Fibroblast of villous mesenchyme (primary cell): ENCODE data around the gene JDP2. TPM values are rescaled to one million over a fixed set of nuclear protein-coding genes. Genes with fewer than 3 reads are reported as not detected.

Experiments
- DNase-seq: peaks from one replicate; pipeline ENCODE4 v3.0.0-alpha.2; 2010; ENCODE audit warnings: low read depth
- H3K4me3 ChIP-seq: 2 replicates; pipeline ENCODE4 v1.5.1; 2011; ENCODE audit warnings: low read depth, mild to moderate bottlenecking, low read length
- total RNA-seq: library from RNA; depleted of rRNA; stranded (reverse); fragments of >200 nt; gene quantifications from 2 replicates; pipeline ENCODE4 v1.2.3, GENCODE V29; 2012
- TF ChIP-seq, protein P1 (sequence below): IDR thresholded peaks from 2 replicates; pipeline ENCODE4 v1.5.1; 2012; ENCODE audit warnings: low read depth, mild to moderate bottlenecking, low read length; ENCODE audit not compliant: insufficient read depth

The JDP2 gene
- total RNA-seq, 1 donor: 51.4 TPM

DNA sequence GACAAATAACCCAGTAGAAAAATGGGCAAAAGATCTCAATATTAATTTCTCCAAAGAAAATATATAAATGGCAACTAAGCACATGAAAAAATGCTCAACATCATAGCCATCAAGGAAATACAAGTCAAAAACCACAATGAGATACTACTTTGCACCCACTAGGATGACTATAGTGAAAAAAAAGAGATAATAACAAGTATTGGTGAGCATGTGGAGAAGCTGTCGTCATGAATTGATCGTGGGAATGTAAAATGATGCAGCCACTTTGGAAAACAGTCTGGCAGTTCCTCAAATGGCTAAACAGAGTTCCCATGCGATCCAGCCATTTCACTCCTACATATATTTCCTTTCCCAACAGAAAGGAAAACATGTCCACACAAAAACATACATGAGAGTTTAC, 18.1 kb downstream of the JDP2 start:
- no peak overlapping the region for H3K4me3 ChIP-seq
- TF ChIP-seq, protein P1, sequence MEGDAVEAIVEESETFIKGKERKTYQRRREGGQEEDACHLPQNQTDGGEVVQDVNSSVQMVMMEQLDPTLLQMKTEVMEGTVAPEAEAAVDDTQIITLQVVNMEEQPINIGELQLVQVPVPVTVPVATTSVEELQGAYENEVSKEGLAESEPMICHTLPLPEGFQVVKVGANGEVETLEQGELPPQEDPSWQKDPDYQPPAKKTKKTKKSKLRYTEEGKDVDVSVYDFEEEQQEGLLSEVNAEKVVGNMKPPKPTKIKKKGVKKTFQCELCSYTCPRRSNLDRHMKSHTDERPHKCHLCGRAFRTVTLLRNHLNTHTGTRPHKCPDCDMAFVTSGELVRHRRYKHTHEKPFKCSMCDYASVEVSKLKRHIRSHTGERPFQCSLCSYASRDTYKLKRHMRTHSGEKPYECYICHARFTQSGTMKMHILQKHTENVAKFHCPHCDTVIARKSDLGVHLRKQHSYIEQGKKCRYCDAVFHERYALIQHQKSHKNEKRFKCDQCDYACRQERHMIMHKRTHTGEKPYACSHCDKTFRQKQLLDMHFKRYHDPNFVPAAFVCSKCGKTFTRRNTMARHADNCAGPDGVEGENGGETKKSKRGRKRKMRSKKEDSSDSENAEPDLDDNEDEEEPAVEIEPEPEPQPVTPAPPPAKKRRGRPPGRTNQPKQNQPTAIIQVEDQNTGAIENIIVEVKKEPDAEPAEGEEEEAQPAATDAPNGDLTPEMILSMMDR: no peak
- no peak for DNase-seq

DNA sequence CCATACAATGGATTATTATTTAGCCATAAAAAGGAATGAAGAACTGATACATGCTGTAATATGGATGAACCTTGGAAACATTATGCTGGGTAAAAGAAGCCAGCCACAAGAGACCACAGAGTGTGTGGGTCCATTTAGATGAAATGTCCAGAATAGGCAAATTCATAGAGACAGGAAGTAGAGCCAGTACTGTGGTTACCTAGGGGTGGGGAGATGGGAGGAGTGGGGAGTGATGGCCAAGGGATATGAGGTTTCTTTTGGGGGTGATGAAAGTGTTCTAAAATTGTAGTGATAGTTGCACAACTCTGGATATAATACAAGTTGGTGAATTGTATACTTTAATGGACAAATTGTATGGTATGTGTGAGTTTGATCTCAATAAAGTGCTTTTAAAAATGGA, 18.6 kb downstream of the JDP2 start:
- DNase-seq: no peak
- TF ChIP-seq, protein P1: no peak
- H3K4me3 ChIP-seq: no peak overlapping the region

DNA sequence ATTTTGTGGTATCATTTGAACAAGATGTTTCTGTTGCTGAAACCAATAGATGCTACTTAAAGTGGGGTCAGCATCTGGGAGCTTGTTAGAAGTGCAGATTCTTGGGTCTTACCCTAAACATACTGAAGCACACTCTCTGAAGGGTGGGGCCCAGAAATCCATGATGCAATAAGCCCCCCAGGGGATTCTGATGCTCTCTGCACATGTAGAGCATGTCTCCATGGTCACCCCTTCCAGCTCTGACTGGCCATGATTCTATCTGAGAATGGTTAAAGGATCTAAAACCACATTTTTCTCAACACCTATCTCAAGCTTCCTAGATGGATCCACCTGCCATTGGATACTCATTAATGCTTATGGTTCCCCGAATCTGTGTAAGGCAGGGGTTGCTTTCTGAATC, 20.4 kb downstream of the JDP2 start:
- TF ChIP-seq, protein P1: no peak
- no peak for DNase-seq
- H3K4me3 ChIP-seq: no peak overlapping the region

DNA sequence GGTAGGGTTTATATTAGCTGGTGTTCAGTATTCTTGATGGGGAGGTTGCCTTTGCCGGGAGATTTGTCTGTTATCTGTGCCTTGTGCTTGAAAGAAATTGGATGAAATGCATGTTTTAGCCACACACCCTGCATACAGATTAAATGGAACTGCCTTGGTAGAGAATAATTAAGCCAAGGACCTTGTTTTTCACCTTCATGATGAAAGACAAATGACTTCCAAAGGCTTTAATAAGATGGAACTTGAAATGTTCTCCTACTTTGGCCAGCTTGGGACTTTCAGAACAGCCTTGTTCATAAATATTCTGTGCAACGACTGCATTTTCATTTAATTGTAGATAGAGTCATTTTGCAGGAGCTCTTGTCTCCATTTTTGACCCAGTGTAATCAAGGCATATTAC, 21.2 kb downstream of the JDP2 start:
- TF ChIP-seq, protein P1: no peak
- DNase-seq: no peak
- H3K4me3 ChIP-seq: no peak overlapping the region

DNA sequence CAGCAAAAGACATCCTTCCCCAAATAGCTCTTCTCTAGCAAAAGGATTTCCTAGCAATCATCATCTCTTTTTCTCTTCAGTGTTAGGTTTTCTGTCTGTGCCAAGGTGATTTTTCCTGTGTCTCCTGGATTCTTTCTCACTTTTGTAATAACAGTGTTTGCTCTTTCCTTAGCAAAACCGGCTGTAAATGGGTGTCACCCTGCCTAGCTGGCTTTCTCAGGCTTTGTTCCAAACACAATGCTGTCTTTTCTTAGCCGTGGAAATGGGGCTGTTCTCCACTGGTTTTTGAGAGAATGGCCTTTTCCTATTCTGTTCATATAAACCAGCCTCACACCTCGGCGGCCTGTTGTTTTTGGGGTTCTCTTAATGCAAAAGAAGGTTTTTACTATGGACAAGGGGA, 21.9 kb downstream of the JDP2 start:
- no peak overlapping the region for H3K4me3 ChIP-seq
- DNase-seq: no peak
- TF ChIP-seq, protein P1: no peak

DNA sequence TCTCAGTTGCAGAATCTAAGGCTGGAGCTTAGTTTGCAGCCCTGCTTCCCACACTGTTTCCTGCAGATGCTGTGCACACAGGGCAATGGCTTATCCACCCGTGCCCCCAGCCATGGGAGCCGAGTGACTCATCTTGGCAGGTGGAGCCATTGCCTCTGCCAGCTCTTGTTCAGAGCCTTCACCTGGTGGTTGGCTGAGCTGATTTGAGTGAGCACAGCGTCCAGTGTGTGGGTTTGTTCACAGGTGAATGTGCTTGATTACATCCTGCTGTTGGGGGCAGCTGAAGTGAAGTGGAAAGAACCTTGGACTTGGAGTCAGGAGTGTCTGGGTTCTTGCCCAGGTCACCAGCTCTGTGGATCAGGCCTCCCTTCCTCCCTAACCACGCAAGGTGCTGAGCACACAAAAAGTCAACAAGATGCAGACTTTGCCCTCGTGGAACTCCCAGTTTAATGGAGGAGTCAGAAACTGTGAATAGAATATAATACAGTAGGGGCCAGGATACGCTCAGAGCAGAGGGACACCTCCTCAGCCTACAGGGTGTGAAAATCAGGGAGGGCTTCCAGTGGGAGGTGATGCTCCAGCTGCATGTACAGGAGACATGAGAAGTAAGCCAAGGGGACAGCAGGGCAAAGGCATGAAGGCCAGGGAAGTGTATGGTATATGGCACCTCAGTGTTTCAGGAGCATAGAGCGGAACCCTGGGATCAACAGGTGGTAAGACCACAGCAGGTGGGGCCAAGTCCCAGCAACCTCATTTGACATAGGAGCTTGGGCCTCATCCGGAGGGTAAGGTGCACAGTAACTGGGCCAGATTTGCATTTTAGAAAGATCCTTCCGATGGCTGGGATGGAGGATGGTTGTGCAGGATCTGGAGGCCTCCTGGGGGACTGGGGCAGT, 22.8 kb downstream of the JDP2 start:
- TF ChIP-seq, protein P1: no peak
- H3K4me3 ChIP-seq: no peak overlapping the region
- no peak for DNase-seq
